Fibroblast of mammary gland (primary cell): Measurements from ENCODE around the gene TAS2R60.
"Not testable (repeated sequence)": the region's sequence is repeated elsewhere in the genome, so short reads cannot be mapped to it uniquely, and the experiment has no call there.

Experiments
- DNase-seq: peaks from one replicate; pipeline ENCODE4 v3.0.0-alpha.2; 2010; ENCODE audit warnings: low read depth
- H3K4me3 ChIP-seq: 2 replicates; pipeline ENCODE4 v1.5.1; 2011; ENCODE audit warnings: low read depth, mild to moderate bottlenecking, low read length, moderate library complexity; ENCODE audit not compliant: control insufficient read depth
- CTCF ChIP-seq: conservative IDR thresholded peaks from 2 replicates; pipeline ENCODE4 v1.5.1; 2011; ENCODE audit warnings: low read depth, low read length, inconsistent platforms; ENCODE audit not compliant: control insufficient read depth, insufficient read depth

Gene TAS2R60

GRCh38 chr7:143422033-143422432, 21.2 kb upstream of the TAS2R60 start:
- no peak for DNase-seq
- no peak for TF ChIP-seq CTCF
- no peak overlapping the region for H3K4me3 ChIP-seq

- not testable (repeated sequence) for H3K4me3 ChIP-seq, DNase-seq
These were observed 18.8 kb upstream of the TAS2R60 start for GRCh38 chr7:143424476-143424875.

- DNase-seq: no peak
- no peak overlapping the region for H3K4me3 ChIP-seq
- TF ChIP-seq CTCF: no peak
These were observed 16.6 kb upstream of the TAS2R60 start for GRCh38 chr7:143426479-143427142.

GRCh38 chr7:143429770-143430698, 13.2 kb upstream of the TAS2R60 start:
- no peak for TF ChIP-seq CTCF
- peak; percentile 59 for DNase-seq
- no peak overlapping the region for H3K4me3 ChIP-seq

GRCh38 chr7:143431109-143431508, 12.1 kb upstream of the TAS2R60 start:
- no peak overlapping the region for H3K4me3 ChIP-seq
- no peak for TF ChIP-seq CTCF
- no peak for DNase-seq

GRCh38 chr7:143433759-143434158, 9.5 kb upstream of the TAS2R60 start:
- TF ChIP-seq CTCF: no peak
- no peak for DNase-seq
- no peak overlapping the region for H3K4me3 ChIP-seq

GRCh38 chr7:143434660-143435059, 8.6 kb upstream of the TAS2R60 start:
- no peak for TF ChIP-seq CTCF
- DNase-seq: peak; percentile 92
- H3K4me3 ChIP-seq: no peak overlapping the region
